Large intestine (tissue), 3 donors: ENCODE measurements around the gene ASPHD1. TPM values are rescaled to one million over a fixed set of nuclear protein-coding genes. Genes with fewer than 3 reads are reported as not detected.
"Not testable (repeated sequence)": the region's sequence is repeated elsewhere in the genome, so short reads cannot be mapped to it uniquely, and the experiment has no call there.

Experiments used
- DNase-seq, 2 donors: peaks; one replicate each; pipeline versions ENCODE4 v3.0.0 to v3.0.0-alpha.2; 2013
- H3K27ac ChIP-seq: one replicate; pipeline ENCODE4 v1.5.1; 2013; ENCODE audit warnings: low read length
- H3K27me3 ChIP-seq: 2 replicates; pipeline ENCODE4 v1.6.1; 2013; ENCODE audit warnings: low read length; ENCODE audit not compliant: control insufficient read depth, insufficient read depth
- H3K36me3 ChIP-seq: 2 replicates; pipeline ENCODE4 v1.6.1; 2013; ENCODE audit warnings: low read length; ENCODE audit not compliant: control insufficient read depth, insufficient read depth
- H3K4me1 ChIP-seq: one replicate; pipeline ENCODE4 v1.6.1; 2013; ENCODE audit warnings: low read length; ENCODE audit not compliant: control insufficient read depth, insufficient read depth
- H3K4me3 ChIP-seq: one replicate; pipeline ENCODE4 v1.5.1; 2013; ENCODE audit warnings: low read length
- H3K9me3 ChIP-seq: one replicate; pipeline ENCODE4 v1.6.1; 2013; ENCODE audit warnings: mild to moderate bottlenecking, low read depth, low read length, moderate library complexity; ENCODE audit not compliant: control insufficient read depth
- WGBS: methylation state at CpG from one replicate; pipeline ENCODE4 v1.1.5; 2013; ENCODE audit warnings: low lambda C conversion rate; ENCODE audit not compliant: insufficient coverage; 5-methylcytosine and 5-hydroxymethylcytosine counted together
- polyA plus RNA-seq: library from polyadenylated mRNA; unstranded; fragments of 120-200 nt; gene quantifications from one replicate; pipeline ENCODE4 v1.2.1, GENCODE V29; 2013

ASPHD1 gene
- polyA plus RNA-seq, 1 donor: 15.0 TPM

- Histone ChIP-seq H3K4me1 (peaks cover 5% of the 10 kb centered on the region), H3K4me3 (no peak overlapping the region), H3K27ac (no peak overlapping the region), H3K27me3 (no peaks in the 10 kb centered on the region), H3K36me3 (peaks cover 8% of the 10 kb centered on the region), H3K9me3 (peaks cover 2% of the 10 kb centered on the region)
- no peak for DNase-seq
- 50% methylated on average over 1 of the region's 23 CpGs for WGBS
Observed at GRCh38 chr16:29906520-29907244, 6.4 kb downstream of the ASPHD1 start.

GRCh38 chr16:29907973-29908372, 7.7 kb downstream of the ASPHD1 start:
- no peak for DNase-seq
- H3K4me3 ChIP-seq: no peak overlapping the region
- H3K4me1 ChIP-seq: no peaks in the 10 kb centered on the region
- WGBS: 80% methylated on average over 1 of the region's 2 CpGs
- H3K27ac ChIP-seq: no peak overlapping the region
- no peaks in the 10 kb centered on the region for H3K27me3 ChIP-seq
- H3K36me3 ChIP-seq: peaks cover 8% of the 10 kb centered on the region
- H3K9me3 ChIP-seq: peaks cover 2% of the 10 kb centered on the region

DNA sequence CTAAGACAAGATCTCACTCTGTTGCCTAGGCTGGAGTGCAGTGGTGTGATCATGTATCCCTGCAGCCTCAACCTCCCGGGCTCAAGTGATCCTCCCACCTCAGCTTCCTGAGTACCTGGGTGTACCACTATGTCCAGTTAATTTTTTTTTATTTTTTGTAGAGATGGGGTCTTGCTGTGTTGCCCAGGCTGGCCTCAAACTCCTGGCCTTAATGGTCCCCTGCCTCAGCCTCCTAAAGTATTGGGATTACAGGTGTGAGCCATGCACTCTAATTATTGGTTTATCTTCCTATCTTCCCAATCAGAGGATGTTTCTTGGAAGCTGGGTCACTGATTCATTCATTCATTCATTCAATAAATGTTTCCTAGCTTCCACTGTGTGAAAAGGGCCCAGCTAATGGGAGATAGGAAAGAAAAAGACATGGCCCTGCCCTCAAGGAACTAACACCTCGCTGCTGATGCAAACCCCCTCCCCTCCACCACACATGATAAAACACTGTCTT, 8.5 kb downstream of the ASPHD1 start:
- Histone ChIP-seq H3K4me1 (no peaks in the 10 kb centered on the region), H3K27ac (no peak overlapping the region), H3K36me3 (peaks cover 11% of the 10 kb centered on the region), H3K27me3 (no peaks in the 10 kb centered on the region), H3K9me3 (peaks cover 2% of the 10 kb centered on the region), H3K4me3 (no peak overlapping the region)
- DNase-seq: no peak
- WGBS: no CpG with 5 or more reads among the region's 2 CpGs

DNA sequence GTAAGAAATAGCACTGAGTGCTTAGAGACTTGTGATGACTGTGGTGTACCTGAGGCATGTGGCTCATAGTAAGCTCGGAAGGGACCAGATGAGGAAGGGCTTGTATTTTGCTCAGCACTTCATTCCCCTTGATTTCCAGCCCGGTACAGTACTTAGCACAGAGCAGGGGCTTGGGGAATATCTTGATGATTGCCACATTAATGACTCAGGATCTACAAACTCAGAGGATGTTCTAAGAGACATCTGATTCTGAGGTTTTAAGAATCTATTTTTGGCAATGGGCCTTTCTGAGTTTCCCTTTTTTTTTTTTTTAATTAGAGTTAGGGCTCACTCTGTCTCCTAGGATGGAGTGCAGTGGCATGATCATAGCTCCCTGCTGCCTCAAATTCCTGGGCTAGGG, 9.1 kb downstream of the ASPHD1 start:
- no peak for DNase-seq
- Histone ChIP-seq H3K4me1 (no peaks in the 10 kb centered on the region), H3K27me3 (no peaks in the 10 kb centered on the region), H3K27ac (no peak overlapping the region), H3K4me3 (no peak overlapping the region), H3K9me3 (peaks cover 2% of the 10 kb centered on the region), H3K36me3 (peaks cover 15% of the 10 kb centered on the region)
- WGBS: no CpG with 5 or more reads among the region's 2 CpGs

DNA sequence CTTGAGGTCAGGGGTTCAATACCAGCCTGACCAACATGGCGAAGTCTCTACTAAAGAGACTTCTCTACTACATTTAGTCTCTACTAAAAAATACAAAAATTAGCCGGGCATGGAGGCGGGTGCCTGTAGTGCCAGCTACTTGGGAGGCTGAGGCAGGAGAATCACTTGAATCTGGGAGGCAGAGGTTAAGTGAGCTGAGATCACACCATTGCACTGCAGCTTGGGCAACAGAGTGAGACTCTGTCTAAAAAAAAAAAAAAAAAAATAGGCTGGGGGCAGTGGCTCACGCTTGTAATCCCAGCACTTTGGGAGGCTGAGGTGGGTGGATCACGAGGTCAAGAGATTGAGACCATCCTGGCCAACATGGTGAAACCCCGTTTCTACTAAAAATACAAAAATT, 9.6 kb downstream of the ASPHD1 start:
- no CpG with 5 or more reads among the region's 6 CpGs for WGBS
- H3K4me3 ChIP-seq, DNase-seq, H3K9me3 ChIP-seq, H3K27me3 ChIP-seq, H3K27ac ChIP-seq, H3K4me1 ChIP-seq: not testable (repeated sequence)
- peaks cover 19% of the 10 kb centered on the region for H3K36me3 ChIP-seq

DNA sequence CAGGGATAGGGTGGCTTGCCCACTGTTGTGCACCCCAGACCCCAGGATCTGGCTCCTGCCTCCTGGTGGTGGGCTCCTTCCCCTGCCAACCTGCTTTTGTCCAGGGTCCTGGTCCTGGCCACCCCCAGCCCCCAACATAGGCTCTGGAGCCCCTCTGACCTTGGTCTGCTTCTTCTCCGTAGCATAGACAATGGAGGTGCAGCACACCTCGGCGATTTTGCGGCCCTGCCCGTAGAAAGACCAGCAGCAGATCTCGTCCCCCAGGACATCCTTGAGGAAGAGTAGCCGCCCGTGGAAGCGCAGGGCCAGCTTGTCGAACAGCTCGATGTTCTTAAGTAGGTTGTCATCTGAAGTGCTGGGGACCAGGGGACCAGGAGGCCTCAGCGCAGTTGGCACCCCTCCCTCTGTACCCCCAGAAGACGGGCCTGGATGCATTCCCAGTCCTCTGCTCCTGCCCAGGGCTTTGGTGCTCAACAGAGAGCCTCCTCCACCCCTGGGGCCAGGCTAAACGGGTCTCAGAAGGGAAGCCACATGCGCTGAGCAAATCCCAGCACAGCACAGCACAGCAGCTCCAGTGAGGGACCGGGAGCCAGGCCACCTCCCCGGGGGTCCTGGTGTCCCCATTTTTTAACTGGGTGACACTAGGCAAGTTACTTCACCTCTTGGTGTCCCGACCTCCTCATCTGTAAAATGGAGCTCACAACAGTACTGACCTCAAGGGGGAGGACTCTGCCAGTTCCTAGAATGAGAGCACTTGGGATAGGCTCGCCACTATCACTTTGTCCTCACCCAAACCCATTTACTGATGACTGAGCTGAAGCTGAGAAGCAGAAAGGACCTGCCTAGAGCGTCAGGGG, 10.8 kb downstream of the ASPHD1 start:
- Histone ChIP-seq H3K27ac (no peak overlapping the region), H3K9me3 (peaks cover 2% of the 10 kb centered on the region), H3K4me1 (no peaks in the 10 kb centered on the region), H3K36me3 (peaks cover 21% of the 10 kb centered on the region), H3K4me3 (no peak overlapping the region), H3K27me3 (no peaks in the 10 kb centered on the region)
- WGBS: no CpG with 5 or more reads among the region's 20 CpGs
- no peak for DNase-seq

- Histone ChIP-seq H3K36me3 (peaks cover 18% of the 10 kb centered on the region), H3K27ac (no peak overlapping the region), H3K4me3 (no peak overlapping the region), H3K27me3 (no peaks in the 10 kb centered on the region), H3K4me1 (no peaks in the 10 kb centered on the region), H3K9me3 (peaks cover 2% of the 10 kb centered on the region)
- no CpG with 5 or more reads among the region's 15 CpGs for WGBS
- no peak for DNase-seq
Observed at GRCh38 chr16:29911676-29912010, 11.4 kb downstream of the ASPHD1 start.

DNA sequence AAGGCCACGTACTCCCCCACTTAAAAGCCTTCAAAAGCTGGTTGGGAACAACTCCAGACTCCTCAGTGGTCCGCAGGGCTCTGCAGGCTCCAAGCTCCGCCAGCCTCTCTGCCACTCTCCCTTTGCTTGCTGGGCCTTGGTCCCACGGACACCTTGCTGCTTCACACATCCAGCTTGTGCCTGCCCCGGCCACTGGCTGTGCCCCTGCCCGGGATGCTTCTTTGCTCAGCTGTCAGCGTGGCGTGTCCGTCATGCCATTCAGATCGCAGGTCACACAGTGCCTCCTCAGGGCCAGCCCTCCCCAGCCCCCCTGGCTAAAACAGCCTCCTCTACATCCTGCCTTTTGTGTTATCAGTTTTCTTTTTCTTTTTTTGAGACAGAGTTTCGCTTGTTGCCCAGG, 11.8 kb downstream of the ASPHD1 start:
- no peak for DNase-seq
- Histone ChIP-seq H3K9me3 (peaks cover 2% of the 10 kb centered on the region), H3K27me3 (no peaks in the 10 kb centered on the region), H3K4me3 (no peak overlapping the region), H3K36me3 (peaks cover 19% of the 10 kb centered on the region), H3K4me1 (no peaks in the 10 kb centered on the region), H3K27ac (no peak overlapping the region)
- no CpG with 5 or more reads among the region's 11 CpGs for WGBS

DNA sequence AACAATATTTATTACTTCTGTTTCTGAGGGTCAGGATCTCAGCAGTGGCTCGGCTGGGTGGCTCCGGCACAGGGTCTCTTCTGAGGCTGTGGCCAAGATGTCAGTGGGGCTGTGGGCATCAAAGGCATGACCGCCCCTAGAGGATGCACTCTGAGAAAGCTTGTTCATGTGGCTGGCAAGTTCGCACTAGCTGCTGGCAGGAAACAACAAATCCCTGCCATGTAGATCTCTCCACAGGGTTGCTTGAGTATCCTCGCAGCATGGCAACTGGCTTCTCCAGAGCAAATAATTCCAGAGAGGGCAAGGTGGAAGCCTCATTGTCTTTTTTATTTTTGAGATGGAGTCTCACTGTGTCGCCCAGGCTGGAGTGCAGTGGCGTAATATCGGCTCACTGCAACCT, 13.2 kb downstream of the ASPHD1 start:
- peaks cover 2% of the 10 kb centered on the region for H3K9me3 ChIP-seq
- WGBS: no CpG with 5 or more reads among the region's 8 CpGs

GRCh38 chr16:29915590-29916247, 15.4 kb downstream of the ASPHD1 start:
- Histone ChIP-seq H3K4me1 (no peaks in the 10 kb centered on the region), H3K27me3 (no peaks in the 10 kb centered on the region), H3K9me3 (peaks cover 2% of the 10 kb centered on the region), H3K36me3 (peaks cover 29% of the 10 kb centered on the region), H3K4me3 (no peak overlapping the region), H3K27ac (no peak overlapping the region)
- 57% methylated on average over 4 of the region's 6 CpGs for WGBS
- DNase-seq: peak in 1 of 2 donors; percentile 29

More for the DNA sequence above, 13.2 kb downstream of the ASPHD1 start:
- no peaks in the 10 kb centered on the region for H3K27me3 ChIP-seq
- DNase-seq: no peak
- H3K4me1 ChIP-seq: no peaks in the 10 kb centered on the region
- peaks cover 21% of the 10 kb centered on the region for H3K36me3 ChIP-seq
- no peak overlapping the region for H3K4me3 ChIP-seq
- H3K27ac ChIP-seq: no peak overlapping the region
